NCI-H2196 (cell line): Measurements from ENCODE around the gene GOLGB1.
"Not testable (repeated sequence)": the region's sequence is repeated elsewhere in the genome, so short reads cannot be mapped to it uniquely, and the experiment has no call there.

Source experiments
- DNase-seq: peaks from one replicate; lab custom pipeline; 2025; ENCODE audit not compliant: unreplicated experiment; lab: John Stamatoyannopoulos, UW

The GOLGB1 gene

DNA sequence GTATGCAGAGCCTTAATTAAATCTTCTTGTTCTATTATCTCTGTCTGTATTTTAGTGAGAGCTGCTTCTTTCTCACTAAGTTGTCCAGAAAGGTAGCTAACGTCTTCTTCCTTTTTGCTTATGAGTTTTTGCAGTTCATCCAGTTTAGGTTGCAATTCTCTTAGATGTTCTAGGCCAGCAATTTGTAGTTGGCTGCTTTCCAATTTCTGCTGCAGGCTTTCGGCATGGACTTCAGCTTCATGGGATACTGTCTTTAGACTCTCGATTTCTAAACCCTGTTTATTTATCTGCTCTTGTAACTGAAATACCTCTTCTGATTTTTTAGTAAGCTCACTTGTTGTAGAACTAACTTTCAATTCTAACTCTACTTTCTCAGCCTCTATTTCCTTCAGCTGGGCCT, 53.4 kb downstream of the GOLGB1 start:
- no peak for DNase-seq

DNA sequence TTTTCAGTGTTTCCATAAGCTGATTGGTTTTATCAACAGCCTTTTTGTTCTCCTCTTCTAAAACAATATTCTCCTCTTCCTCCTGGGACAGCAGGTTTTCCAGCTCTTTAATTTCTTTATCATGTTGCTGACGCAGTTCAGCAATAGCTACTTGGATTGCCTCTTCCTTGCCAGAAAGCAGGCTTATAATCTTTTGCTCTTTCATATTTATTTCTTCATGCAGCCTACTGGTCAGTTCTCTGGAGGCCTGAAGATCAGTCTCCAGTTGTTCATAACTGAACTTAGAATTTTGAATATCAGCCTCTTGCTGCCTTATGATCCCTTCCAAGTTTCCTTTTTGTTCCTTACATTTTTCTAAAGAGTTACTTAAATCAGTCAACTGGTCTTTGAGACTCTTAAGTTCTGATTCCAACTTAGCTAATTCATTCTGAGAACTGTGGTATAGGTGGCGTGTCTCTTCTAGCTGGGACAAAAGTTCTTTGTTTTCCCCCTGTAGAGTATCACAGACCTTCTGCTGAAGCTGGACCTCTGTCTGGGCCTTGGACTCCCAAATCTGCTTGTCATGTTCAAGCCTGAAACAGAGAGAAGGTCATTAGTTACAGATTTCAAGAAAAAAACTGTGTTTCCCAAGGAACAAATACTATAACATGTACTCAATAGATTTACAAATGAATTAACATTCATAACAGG, 57.4 kb downstream of the GOLGB1 start:
- DNase-seq = no peak

GRCh38 chr3:121690777-121691405, 58.6 kb downstream of the GOLGB1 start:
- DNase-seq = no peak

- DNase-seq = not testable (repeated sequence)
These were observed 60.8 kb downstream of the GOLGB1 start for GRCh38 chr3:121688747-121689146.

DNA sequence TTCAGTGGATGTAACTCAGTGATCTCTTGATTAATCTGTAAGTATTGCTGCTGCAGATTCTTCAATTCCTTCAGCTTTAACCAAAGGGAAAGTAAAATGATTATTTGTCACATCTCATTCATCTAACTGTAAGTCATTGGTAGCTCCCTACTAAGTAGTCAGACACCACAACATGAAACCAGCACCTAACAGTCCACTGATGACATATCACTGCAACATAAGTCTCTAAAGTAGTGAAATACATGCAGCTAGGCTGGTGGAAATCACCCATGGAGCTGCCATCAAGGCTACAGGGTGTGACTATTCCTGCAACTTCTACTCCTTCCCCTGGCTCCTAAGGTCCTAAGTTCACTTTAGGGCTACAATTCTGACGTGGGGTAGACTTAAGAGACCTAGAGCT, 67.7 kb downstream of the GOLGB1 start:
- DNase-seq = no peak

DNA sequence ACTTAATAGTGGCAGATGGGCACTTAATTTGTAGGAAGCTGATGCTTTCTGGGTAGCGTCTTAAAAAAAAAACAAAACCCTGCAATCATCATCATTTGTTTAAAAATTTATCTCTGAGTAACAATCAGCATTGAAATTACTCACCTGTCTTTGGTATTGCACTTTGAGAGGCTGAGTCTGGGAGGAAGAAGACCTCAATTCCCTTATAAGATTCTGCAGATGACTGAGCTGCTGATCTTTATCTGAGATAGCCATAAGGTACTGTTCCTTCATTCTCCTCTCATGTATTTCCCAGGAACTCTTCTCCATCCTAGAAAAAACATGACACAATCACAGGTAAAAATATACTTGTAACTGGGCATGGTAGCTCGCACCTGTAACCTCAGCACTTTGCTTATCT, 72.4 kb downstream of the GOLGB1 start:
- no peak for DNase-seq

GRCh38 chr3:121670676-121671075, 78.9 kb downstream of the GOLGB1 start:
- DNase-seq = no peak

- no peak for DNase-seq
These were observed 82.2 kb downstream of the GOLGB1 start for GRCh38 chr3:121667333-121667732.

DNA sequence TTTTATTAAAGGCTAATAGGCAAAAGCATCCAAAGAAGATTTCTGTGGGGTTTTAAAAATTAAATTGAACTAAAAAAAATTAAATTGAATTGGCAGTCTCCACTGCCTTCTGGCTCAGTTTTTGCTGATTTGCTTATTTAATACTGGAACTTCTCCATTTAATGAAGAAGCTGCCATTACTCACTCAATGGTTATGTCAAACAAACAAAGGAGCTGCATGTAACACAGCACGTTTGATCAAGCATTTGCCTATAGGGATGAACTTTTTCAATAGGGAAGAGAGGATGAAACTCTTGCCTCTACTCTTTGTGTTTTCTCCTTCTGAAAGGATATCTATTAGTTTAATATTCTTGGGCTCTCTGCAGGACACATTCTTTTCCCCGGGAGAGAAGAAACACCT, 84.1 kb downstream of the GOLGB1 start:
- DNase-seq = no peak

DNA sequence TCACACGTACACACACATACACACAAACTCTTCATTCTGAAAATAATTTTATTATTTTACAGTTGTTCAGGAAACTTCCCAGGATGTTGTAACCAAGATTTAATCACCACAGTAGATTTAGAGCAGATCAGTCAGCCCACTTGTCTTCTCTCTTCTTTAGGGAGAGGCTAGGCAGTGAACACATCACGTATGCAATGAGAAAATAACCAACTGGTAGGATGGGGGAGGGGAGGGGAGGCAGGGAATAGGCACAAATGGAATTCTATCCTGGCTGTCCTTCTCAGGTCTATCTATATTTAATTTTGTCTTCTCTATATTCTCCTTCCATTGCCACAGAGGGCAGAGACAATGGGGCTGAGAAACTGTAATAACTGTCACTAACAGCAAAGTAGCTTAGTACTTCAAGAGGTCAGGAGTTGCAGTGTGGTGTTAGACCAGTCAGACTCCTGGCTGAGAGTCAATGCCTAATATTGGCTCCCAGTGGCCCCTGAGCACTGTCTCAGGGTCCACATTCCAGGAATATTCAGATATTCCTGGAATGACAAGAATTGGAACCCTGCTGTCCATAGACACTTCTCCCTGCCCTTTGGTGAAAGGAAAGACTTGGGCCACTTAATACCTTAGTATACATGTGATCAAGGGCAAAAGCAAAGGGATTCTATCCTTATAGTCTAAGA, 86.2 kb downstream of the GOLGB1 start:
- no peak for DNase-seq

DNA sequence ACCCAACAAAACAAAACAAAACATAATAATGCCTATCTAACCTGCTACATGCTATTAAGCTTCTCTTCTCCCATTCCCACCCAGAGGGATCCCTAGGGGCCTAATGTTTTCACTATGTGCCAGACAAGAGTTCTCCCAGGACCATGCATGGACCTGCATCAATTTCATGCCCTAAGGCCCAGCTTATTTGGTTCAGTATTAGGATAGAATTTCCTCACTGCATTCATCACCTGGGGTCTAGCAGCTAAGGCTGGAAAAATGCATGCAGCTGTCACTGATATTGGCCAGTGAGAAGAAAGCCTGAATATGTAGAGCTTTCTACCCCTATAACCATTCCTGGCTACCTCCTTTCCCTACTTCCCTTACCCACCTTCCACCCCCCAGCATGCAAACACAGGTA, 86.8 kb downstream of the GOLGB1 start:
- no peak for DNase-seq

GRCh38 chr3:121661376-121661775, 88.2 kb downstream of the GOLGB1 start:
- DNase-seq = no peak

- no peak for DNase-seq
These were observed 89.0 kb downstream of the GOLGB1 start, which contains the start of gene HCLS1 for GRCh38 chr3:121660356-121661171. Gene HCLS1, minus strand, starts transcription at chr3:121660903. Its CDS starts 2,556 bp downstream, at chr3:121658347.

- DNase-seq = no peak
These were observed 90.0 kb downstream of the GOLGB1 start for GRCh38 chr3:121659586-121659985.

DNA sequence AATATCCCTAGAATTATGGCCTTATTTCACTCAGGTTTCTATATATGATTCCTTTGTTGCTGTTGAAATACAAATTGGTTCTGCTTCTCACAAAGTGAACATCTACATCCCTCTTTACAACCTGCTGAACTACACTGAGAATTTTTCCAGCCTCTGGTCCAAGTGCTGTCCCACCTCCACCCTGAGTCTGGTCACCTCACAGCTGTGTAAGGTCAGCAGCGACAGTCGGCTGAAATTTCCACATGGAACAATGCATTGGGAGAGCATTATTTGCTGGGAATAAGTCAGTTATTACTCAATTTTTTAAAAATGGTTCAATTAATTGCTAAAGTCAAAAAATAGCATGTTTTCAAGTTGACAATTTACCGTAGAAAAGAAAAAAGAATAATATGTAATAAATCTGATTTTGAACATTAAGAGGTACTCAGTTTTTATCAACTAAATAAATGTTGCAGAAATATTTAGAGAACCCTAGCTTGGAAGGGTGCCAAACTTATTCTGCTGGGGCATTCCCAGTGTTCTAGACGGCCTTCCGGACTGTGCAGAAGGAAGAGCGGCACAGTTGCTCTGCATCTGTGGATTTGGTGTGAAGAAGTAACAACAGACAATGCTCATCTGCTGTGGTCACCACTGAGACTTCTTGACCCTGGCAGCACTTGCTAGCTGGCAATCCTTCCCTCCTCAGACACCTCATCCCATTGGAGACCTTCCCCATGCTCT, 90.7 kb downstream of the GOLGB1 start:
- DNase-seq = no peak

GRCh38 chr3:121654493-121655385, 94.8 kb downstream of the GOLGB1 start:
- DNase-seq = no peak

- peak; percentile 16 for DNase-seq
These were observed 97.9 kb downstream of the GOLGB1 start for GRCh38 chr3:121651684-121652083.

GRCh38 chr3:121649645-121650044, 99.9 kb downstream of the GOLGB1 start:
- DNase-seq = no peak

GRCh38 chr3:121648219-121648958, 101.2 kb downstream of the GOLGB1 start:
- no peak for DNase-seq
